ENCODE results near the gene ELN. TPM values are rescaled to one million over a fixed set of nuclear protein-coding genes. Genes with fewer than 3 reads are reported as not detected.
A peak's percentile ranks its signal among the peaks of the same experiment; 100 is the strongest.

The ELN gene
- total RNA-seq, 2 experiments from 2014 or later: not detected

DNA sequence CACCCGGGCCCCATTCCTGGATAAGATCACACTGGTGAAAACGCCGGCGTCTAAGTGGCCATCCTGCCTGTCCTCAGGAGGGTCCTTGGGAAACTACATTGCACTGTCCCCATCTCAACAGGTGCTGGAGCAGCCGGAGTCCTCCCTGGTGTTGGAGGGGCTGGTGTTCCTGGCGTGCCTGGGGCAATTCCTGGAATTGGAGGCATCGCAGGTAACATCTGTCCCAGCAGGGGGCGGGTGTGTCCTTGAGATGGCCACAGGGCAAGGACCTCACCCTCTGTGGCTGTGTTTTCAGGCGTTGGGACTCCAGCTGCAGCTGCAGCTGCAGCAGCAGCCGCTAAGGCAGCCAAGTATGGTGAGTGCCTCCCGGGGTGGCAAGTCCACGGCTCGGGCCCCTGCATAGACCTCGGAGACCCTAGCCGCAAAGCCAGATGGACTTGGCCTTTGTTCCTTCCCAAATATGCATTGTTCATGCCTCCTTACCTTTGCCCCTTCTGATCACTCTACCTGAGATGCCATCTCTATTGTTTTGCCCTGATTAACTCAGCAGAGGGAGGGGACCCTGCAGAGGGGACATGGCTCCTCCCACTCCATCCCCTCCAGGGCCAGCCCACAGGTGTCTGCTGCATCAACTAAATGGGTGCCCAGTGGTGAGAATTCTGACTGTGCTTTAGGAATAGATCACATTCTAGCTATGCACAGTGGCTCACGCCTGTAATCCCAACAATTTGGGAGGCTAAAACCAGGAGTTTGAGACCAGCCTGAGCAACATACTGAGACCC lies 23.8 kb downstream of the ELN start:
- ChIA-PET CTCF (no interaction called here), POLR2A (no interaction called here)
- peak; percentile 27 for ATAC-seq
- Mint-ChIP-seq H3K27ac (no peak overlapping the region), H3K27me3 (ENCODE audit: low read depth) (no peaks in the 10 kb centered on the region), H3K4me3 (no peak overlapping the region), H3K9me3 (ENCODE audit: insufficient read depth) (no peaks in the 10 kb centered on the region), H3K36me3 (ENCODE audit: low read depth) (no peaks in the 10 kb centered on the region), H3K4me1 (ENCODE audit: low read depth) (no peaks in the 10 kb centered on the region)
- no peak for DNase-seq

DNA sequence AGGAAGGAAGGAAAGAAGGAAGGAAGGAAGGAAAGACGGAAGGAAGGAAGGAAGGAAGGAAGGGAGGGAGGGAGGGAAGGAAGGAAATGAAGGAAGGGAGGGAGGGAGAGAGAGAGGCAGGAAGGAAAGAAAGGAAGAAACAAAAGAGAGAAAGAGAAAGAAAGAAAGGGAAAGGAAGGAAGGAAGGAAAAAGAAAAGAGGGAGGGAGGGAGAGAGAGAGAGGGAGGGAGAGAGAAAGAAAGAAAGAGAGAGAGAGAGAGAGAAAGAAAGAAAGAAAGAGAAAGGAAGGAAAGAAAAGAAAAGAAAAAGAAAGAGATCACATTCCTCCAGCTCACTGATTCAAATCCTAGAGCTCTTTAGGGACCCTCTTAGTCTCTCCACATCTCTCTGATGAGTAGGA lies 24.7 kb downstream of the ELN start:
- H3K4me3 Mint-ChIP-seq: no peak overlapping the region
- no peaks in the 10 kb centered on the region for H3K9me3 Mint-ChIP-seq (ENCODE audit: insufficient read depth)
- ChIA-PET CTCF (no interaction called here), POLR2A (no interaction called here)
- no peaks in the 10 kb centered on the region for H3K36me3 Mint-ChIP-seq (ENCODE audit: low read depth)
- H3K27ac Mint-ChIP-seq: no peak overlapping the region
- H3K27me3 Mint-ChIP-seq (ENCODE audit: low read depth): no peaks in the 10 kb centered on the region
- DNase-seq (no peak), ATAC-seq (no peak)
- no peaks in the 10 kb centered on the region for H3K4me1 Mint-ChIP-seq (ENCODE audit: low read depth)

DNA sequence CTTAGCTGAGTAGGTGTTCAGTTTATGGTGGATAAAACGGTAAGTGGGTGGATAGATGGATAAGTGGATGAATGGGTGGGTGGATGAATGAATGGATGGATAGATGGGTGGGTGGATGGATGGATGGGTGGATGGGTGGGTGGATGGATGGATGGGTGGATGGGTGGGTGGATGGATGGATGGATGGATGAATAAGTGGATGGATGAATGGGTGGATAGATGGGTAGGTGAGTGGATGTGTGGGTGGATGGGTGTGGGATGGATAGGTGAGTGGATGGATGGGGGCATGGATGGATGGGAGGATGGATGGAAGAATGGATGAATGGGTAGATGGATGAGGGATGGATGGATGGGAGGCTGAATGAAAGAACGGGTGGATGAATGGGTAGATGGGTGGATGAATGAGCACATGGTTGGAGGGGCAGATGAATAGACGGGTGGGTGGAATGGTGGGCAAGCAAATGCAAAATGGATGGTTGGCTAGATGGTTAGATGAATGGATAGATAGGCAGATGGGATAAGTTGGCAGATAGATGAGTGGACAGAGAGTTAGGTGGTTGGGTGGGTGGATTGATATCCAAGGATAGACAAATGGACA lies 25.7 kb downstream of the ELN start:
- DNase-seq (no peak), ATAC-seq (no peak)
- no peaks in the 10 kb centered on the region for H3K4me1 Mint-ChIP-seq (ENCODE audit: low read depth)
- H3K27ac Mint-ChIP-seq: no peak overlapping the region
- ChIA-PET CTCF (no interaction called here), POLR2A (interaction anchor here (0.7 kb wide), 1 partner anchor 171 kb away, joined by 3 read pairs; no protein-coding TSS in a partner anchor)
- H3K36me3 Mint-ChIP-seq (ENCODE audit: low read depth): no peaks in the 10 kb centered on the region
- H3K9me3 Mint-ChIP-seq (ENCODE audit: insufficient read depth): no peaks in the 10 kb centered on the region
- H3K4me3 Mint-ChIP-seq: no peak overlapping the region
- H3K27me3 Mint-ChIP-seq (ENCODE audit: low read depth): peaks cover 4% of the 10 kb centered on the region

DNA sequence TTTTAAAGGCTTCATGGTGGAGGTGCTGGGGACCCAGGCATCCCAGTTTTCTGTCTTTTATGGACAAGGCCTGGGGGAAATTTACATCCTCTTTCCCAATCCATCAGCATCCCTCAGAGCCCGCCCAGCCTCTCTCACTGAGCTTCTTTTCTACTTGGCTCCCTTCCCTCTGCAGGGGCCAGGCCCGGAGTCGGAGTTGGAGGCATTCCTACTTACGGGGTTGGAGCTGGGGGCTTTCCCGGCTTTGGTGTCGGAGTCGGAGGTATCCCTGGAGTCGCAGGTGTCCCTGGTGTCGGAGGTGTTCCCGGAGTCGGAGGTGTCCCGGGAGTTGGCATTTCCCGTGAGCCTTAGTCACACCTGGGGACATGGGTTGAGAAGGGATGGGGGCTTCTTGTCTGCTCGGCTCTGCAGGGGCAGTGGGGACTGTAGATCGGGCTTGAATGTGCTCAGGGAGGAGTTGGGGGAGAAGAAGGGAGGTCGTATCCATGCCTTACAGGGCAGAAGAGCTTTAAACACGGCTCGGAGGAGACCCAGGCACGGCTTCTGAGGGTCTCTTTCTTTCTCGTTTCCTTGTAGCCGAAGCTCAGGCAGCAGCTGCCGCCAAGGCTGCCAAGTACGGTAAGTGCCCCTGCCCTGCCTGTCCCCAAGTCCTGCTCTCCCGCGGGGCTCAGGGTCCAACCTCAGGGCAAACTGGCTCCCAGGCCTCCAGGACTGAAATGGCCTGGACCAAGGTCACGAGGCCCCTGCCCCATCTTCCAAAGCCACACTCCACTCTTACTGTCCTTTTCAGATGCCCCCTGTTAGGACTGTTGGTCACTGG lies 28.3 kb downstream of the ELN start:
- H3K36me3 Mint-ChIP-seq (ENCODE audit: low read depth): no peaks in the 10 kb centered on the region
- CTCF ChIA-PET: no interaction called here

DNA sequence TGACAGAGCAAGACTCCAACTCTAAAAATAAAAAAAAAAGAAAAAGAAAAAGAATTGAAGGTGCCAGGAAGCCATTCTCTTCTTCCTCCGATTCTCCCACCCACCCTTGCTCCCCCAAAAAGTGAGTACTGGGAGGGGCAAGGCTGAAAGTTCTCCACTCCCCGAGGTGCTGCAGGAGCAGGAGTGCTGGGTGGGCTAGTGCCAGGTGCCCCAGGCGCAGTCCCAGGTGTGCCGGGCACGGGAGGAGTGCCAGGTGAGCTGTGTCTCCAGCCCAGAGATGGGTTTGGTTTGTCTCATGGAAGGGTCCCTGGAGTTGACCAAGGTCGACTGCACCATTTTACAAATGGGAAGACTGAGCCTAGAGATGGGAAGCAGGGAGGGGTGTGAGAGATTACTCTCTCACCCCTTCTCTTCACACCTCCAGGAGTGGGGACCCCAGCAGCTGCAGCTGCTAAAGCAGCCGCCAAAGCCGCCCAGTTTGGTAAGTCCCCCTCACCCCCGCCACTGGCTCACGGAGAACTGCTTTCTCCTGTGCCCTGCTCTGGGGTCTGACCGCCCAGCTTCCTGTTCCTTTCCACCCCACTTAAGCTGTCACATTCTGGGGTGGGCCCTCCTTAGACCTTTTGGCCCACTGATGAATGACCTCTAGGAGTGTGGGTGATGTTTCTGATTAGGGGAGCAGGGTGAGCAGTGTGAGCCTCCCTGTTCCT lies 29.4 kb downstream of the ELN start:
- POLR2A ChIA-PET: interaction anchor here (0.5 kb wide), 1 partner anchor 70 kb away, joined by 4 read pairs; no protein-coding TSS in a partner anchor
- H3K36me3 Mint-ChIP-seq (ENCODE audit: low read depth): no peaks in the 10 kb centered on the region
- DNase-seq: no peak

More for the DNA sequence above, 28.3 kb downstream of the ELN start:
- Mint-ChIP-seq H3K27me3 (ENCODE audit: low read depth) (peaks cover 4% of the 10 kb centered on the region), H3K4me3 (no peak overlapping the region), H3K4me1 (ENCODE audit: low read depth) (no peaks in the 10 kb centered on the region), H3K9me3 (ENCODE audit: insufficient read depth) (no peaks in the 10 kb centered on the region), H3K27ac (no peak overlapping the region)
- POLR2A ChIA-PET: no interaction called here
- no peak for ATAC-seq
- DNase-seq: no peak

DNA sequence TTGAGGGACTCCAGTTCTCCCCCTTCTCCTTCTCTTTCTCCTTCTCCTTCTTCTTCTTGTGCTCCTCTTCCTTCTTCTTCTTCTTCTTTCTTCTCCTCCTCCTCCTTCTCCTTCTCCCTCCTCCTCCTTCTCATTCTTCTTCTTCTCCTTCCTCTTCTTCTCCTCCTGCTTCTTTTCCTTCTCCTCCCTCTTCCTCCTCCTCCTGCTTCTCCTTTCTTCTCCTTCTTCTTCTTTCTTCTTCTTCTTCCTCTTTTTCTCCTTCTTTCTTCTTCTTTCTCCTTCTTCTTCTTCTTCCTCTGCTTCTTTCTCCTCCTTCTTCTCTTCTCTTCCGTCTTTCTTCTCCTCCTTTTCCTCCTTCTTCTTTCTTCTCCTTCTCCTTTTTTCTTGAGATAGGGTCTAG lies 30.0 kb downstream of the ELN start:
- H3K27ac Mint-ChIP-seq: no peak overlapping the region
- POLR2A ChIA-PET: no interaction called here
- H3K9me3 Mint-ChIP-seq (ENCODE audit: insufficient read depth): no peaks in the 10 kb centered on the region
- peaks cover 4% of the 10 kb centered on the region for H3K27me3 Mint-ChIP-seq (ENCODE audit: low read depth)
- CTCF ChIA-PET: interaction anchor here (1.2 kb wide), 1 partner anchor 31 kb away, joined by 3 read pairs; no protein-coding TSS in a partner anchor
- no peak overlapping the region for H3K4me3 Mint-ChIP-seq
- no peak for DNase-seq
- ATAC-seq: no peak
- no peaks in the 10 kb centered on the region for H3K36me3 Mint-ChIP-seq (ENCODE audit: low read depth)
- peaks cover 6% of the 10 kb centered on the region for H3K4me1 Mint-ChIP-seq (ENCODE audit: low read depth)

More for the DNA sequence above, 29.4 kb downstream of the ELN start:
- Mint-ChIP-seq H3K27me3 (ENCODE audit: low read depth) (peaks cover 4% of the 10 kb centered on the region), H3K9me3 (ENCODE audit: insufficient read depth) (no peaks in the 10 kb centered on the region), H3K4me1 (ENCODE audit: low read depth) (peaks cover 6% of the 10 kb centered on the region), H3K4me3 (no peak overlapping the region), H3K27ac (no peak overlapping the region)
- CTCF ChIA-PET: no interaction called here
- no peak for ATAC-seq

DNA sequence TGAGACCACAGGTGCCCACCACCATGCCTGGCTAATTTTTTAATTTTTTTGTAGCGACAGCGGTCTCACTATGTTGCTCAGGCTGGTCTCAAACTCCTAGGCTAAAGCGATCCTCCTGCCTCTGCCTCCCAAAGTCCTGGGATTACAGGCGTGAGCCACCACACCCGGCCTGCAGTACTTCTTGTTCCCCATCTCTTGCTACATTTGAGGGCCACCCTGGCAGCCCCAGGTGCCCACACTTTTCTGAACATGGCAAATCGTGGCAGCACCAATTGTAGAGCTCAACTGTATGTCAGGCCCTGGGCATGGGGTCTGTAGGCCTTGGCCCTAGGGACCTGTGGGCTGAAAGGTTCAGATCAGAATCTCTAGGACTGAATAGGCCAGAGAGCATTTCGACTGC lies 30.5 kb downstream of the ELN start:
- H3K27ac Mint-ChIP-seq: no peak overlapping the region
- CTCF ChIA-PET: interaction anchor here (1.2 kb wide), 2 partner anchors 32 to 148 kb away, joined by 3 to 4 read pairs; no protein-coding TSS in a partner anchor

DNA sequence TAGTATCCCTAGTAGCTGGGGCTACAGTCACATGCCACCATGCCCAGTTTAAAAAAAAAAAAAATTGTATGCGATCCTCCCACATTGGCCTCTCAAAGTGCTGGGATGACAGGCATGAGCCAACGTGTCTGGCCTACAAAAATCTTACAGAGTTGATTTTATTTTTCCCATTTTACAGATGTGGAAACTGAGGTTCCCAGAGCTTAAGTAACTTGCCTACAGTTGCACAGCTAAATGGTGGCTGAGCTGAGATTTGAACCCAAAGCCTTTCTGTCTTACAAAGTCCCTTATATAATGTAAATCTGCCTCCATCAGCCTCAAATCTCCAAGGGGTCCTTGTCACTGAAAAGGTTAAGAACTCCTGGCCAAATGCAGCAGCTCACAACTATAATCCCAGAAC lies 31.1 kb downstream of the ELN start:
- H3K4me3 Mint-ChIP-seq: no peak overlapping the region

More for the DNA sequence above, 30.5 kb downstream of the ELN start:
- no peak for ATAC-seq
- H3K27me3 Mint-ChIP-seq (ENCODE audit: low read depth): peaks cover 4% of the 10 kb centered on the region
- H3K4me3 Mint-ChIP-seq: no peak overlapping the region
- POLR2A ChIA-PET: no interaction called here
- H3K4me1 Mint-ChIP-seq (ENCODE audit: low read depth): peaks cover 6% of the 10 kb centered on the region
- no peaks in the 10 kb centered on the region for H3K9me3 Mint-ChIP-seq (ENCODE audit: insufficient read depth)
- no peaks in the 10 kb centered on the region for H3K36me3 Mint-ChIP-seq (ENCODE audit: low read depth)
- no peak for DNase-seq

DNA sequence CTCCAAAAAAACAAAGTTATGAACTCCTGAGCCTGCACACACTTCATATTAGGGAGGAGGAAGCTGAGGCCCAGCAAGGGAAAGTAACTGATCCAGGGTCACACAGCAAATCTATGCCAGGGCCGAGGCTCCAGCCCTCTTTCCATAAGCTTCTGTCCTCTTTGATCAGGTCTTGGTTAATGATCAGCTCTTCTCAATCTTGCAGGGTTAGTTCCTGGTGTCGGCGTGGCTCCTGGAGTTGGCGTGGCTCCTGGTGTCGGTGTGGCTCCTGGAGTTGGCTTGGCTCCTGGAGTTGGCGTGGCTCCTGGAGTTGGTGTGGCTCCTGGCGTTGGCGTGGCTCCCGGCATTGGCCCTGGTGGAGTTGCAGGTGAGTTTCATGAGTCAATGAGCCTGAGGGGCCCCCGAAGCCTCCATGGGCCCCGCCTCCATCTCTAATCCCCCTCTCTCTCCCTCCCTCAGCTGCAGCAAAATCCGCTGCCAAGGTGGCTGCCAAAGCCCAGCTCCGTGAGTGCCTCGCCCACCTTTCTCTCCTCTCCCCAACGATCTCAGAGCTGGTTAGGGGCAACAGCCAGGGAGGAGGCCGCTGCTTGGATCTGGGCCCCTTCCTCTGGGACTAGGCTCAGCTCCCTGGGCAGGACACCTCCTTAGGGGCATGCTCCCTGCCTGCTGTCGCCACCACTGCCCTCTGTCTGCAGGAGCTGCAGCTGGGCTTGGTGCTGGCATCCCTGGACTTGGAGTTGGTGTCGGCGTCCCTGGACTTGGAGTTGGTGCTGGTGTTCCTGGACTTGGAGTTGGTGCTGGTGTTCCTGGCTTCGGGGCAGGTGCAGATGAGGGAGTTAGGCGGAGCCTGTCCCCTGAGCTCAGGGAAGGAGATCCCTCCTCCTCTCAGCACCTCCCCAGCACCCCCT lies 32.0 kb downstream of the ELN start:
- Mint-ChIP-seq H3K27me3 (ENCODE audit: low read depth) (peaks cover 4% of the 10 kb centered on the region), H3K9me3 (ENCODE audit: insufficient read depth) (no peaks in the 10 kb centered on the region), H3K27ac (no peak overlapping the region), H3K36me3 (ENCODE audit: low read depth) (no peaks in the 10 kb centered on the region), H3K4me3 (no peak overlapping the region), H3K4me1 (ENCODE audit: low read depth) (peaks cover 6% of the 10 kb centered on the region)
- ChIA-PET CTCF (interaction anchor here (1.2 kb wide), 1 partner anchor 147 kb away, joined by 4 read pairs; no protein-coding TSS in a partner anchor), POLR2A (interaction anchor here (0.6 to 1.1 kb wide), 3 partner anchors 54 to 385 kb away, joined by 3 read pairs; no protein-coding TSS in a partner anchor)
- no peak for ATAC-seq
- DNase-seq: no peak

More for the DNA sequence above, 31.1 kb downstream of the ELN start:
- H3K36me3 Mint-ChIP-seq (ENCODE audit: low read depth): no peaks in the 10 kb centered on the region
- H3K9me3 Mint-ChIP-seq (ENCODE audit: insufficient read depth): no peaks in the 10 kb centered on the region
- H3K4me1 Mint-ChIP-seq (ENCODE audit: low read depth): peaks cover 6% of the 10 kb centered on the region
- no peak overlapping the region for H3K27ac Mint-ChIP-seq
- DNase-seq: no peak
- ChIA-PET CTCF (interaction anchor here (1.2 kb wide), 2 partner anchors 32 to 148 kb away, joined by 3 to 4 read pairs; no protein-coding TSS in a partner anchor), POLR2A (interaction anchor here (0.6 to 1.1 kb wide), 3 partner anchors 53 to 384 kb away, joined by 3 read pairs; no protein-coding TSS in a partner anchor)
- ATAC-seq: no peak
- peaks cover 4% of the 10 kb centered on the region for H3K27me3 Mint-ChIP-seq (ENCODE audit: low read depth)

DNA sequence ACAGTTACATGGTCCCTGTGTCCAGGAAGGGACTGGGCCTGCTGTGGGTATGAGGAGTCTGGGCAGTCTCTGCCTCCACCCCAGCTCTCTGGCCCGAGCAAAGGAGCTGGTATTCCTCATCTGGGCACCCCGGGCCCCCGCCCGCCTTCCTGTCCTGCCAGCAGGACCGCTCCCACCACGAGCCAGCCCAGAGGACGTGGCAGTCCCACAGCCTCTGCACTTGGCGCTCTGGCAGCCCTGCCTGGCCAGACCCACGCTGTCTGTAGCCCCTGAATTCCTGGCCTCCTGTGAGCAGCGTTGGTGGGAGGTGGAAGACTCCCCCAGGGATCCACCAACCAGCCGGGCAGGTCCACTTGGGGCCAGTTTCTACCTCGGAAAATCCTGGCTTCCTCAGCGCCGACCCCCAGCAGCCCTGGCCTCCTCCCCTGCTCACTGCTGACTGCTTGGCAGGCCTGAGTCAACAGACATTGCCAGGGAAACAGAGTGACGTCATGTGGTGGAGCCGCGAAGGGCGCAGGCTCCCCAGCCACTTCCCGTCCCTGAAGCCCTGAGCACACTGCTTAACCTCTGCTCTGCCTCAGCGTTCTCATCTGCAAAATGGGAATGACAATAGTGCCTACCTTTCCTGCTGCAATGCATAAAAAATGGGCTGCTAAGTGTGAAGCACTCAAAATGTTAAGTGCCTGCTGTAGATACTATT lies 34.0 kb downstream of the ELN start:
- DNase-seq: peak; percentile 72
- peaks cover 6% of the 10 kb centered on the region for H3K4me1 Mint-ChIP-seq (ENCODE audit: low read depth)
- POLR2A ChIA-PET: no interaction called here

More for the DNA sequence above, 34.0 kb downstream of the ELN start:
- Mint-ChIP-seq H3K4me3 (no peak overlapping the region), H3K36me3 (ENCODE audit: low read depth) (no peaks in the 10 kb centered on the region), H3K9me3 (ENCODE audit: insufficient read depth) (no peaks in the 10 kb centered on the region), H3K27ac (peak overlapping the region; percentile 83), H3K27me3 (ENCODE audit: low read depth) (peaks cover 4% of the 10 kb centered on the region)
- CTCF ChIA-PET: no interaction called here
- ATAC-seq: peak; percentile 93
